Adrenal gland (tissue), 19 donors: ENCODE results near the gene PDS5B. TPM values are rescaled to one million over a fixed set of nuclear protein-coding genes. Genes with fewer than 3 reads are reported as not detected.
A peak's percentile ranks its signal among the peaks of the same experiment; 100 is the strongest.

Experiments
- DNase-seq, 7 donors: peaks; one replicate each; pipeline ENCODE4 v3.0.0-alpha.2; 2019 to 2020
- H3K27ac ChIP-seq, 5 donors: fragments of 200-600 bp; sonication (generic) in 4 of 5; 1 replicate in 3 of 5; 2 replicates in 2 of 5; pipeline versions ENCODE4 v1.5.1 to v1.8.0; 2016 to 2020; ENCODE audit warnings: mild to moderate bottlenecking in 1 of 5
- H3K27me3 ChIP-seq: fragments of 200-600 bp; 2 replicates; pipeline ENCODE4 v1.8.0; 2021
- H3K36me3 ChIP-seq, 2 donors: fragments of 200-600 bp; replicated peaks in 1 of 2; 1 replicate in 1 of 2; 2 replicates in 1 of 2; pipeline versions ENCODE4 v1.5.1 to v1.8.0; 2018 to 2022
- H3K4me1 ChIP-seq, 2 donors: fragments of 200-600 bp; replicated peaks in 1 of 2; 1 replicate in 1 of 2; 2 replicates in 1 of 2; pipeline versions ENCODE4 v1.5.1 to v1.8.0; 2018 to 2021
- H3K4me3 ChIP-seq, 4 donors: fragments of 200-600 bp; sonication (generic) in 3 of 4; one replicate each; pipeline ENCODE4 v1.5.1; 2016 to 2018
- H3K9me3 ChIP-seq, 3 donors: fragments of 200-600 bp; sonication (generic) in 1 of 3; replicated peaks in 1 of 3; 1 replicate in 2 of 3; 2 replicates in 1 of 3; pipeline versions ENCODE4 v1.5.1 to v1.8.0; 2016 to 2021
- POLR2A ChIP-seq, 2 donors: fragments of 450-650 bp; IDR thresholded peaks; one replicate each; pipeline ENCODE4 v1.6.1; 2017; ENCODE audit warnings: antibody characterized with exemption in 2 of 2, mild to moderate bottlenecking in 2 of 2, moderate library complexity in 1 of 2
- WGBS, 4 donors: extraction: QIAGEN DNeasy Blood & Tissue Kit in 2 of 4; methylation state at CpG; one replicate each; pipeline versions ENCODE4 v1.1.5 to v1.1.7; 2013 to 2017; 5-methylcytosine and 5-hydroxymethylcytosine counted together
- intact Hi-C, 2 donors: fragments of 100-400 bp; cut with DNase I; formaldehyde crosslinking; loops; one replicate each; pipeline versions ENCODE4 v1.14.1 to v1.15.0; 2022 to 2023
- long read RNA-seq, 10 donors: library from polyadenylated mRNA in 3 of 10; unstranded in 2 of 10; stranded (forward) in 1 of 10; transcript quantifications; one replicate each; pipeline ENCODE4 v2.0.0 and lab custom pipeline, GENCODE V29; 2021 to 2026
- polyA plus RNA-seq, 3 donors: library from polyadenylated mRNA; stranded (reverse); fragments of 200-250 nt in 2 of 3; fragments of 350-450 nt in 1 of 3; fragmentation: Illumina TruSeq in 1 of 3; extraction: RNeasy Lipid Tissue Mini Kit (QIAGEN cat#74804) in 1 of 3; gene quantifications; one replicate each; pipeline ENCODE4 v1.2.3, GENCODE V29; 2013 to 2014
- total RNA-seq, 9 donors: library from RNA; depleted of rRNA in 4 of 9; stranded (reverse); fragments of >200 nt in 4 of 9; fragments of 120-200 nt in 1 of 9; fragmentation: NEBNext Ultra II Directional in 1 of 9; extraction: Animal tissue kit (Norgen Biotek cat#: 25700) in 1 of 9; gene quantifications; one replicate each; pipeline versions ENCODE4 v1.1.0 to v1.2.4, GENCODE V29; 2013 to 2023
- TF ChIP-seq, protein P1 (sequence below), 6 experiments: fragments of 450-650 bp in 4 of 6; fragments of 200-600 bp in 2 of 6; sonication (generic) in 1 of 6; IDR thresholded peaks; 1 replicate in 5 of 6; 2 replicates in 1 of 6; pipeline versions ENCODE4 v1.5.1 to v1.8.0; 2016 to 2021; ENCODE audit warnings: antibody characterized with exemption in 6 of 6, mild to moderate bottlenecking in 2 of 6, moderate library complexity in 1 of 6
- donor health status: healthy with polysubstance abuse.
- donor health status: Bipolar disorder and iron deficiency.
- donor health status: DM: yes; HTN: yes; CAD: no.
- donor health status: DM: no; HTN: no; CAD: no.
- donor health status: DM: no; HTN: no; CAD: no.
- donor health status: DM: yes; HTN: yes; CAD: no.

PDS5B gene
- total RNA-seq (10 to 100 TPM; 15.3 to 59.4 (median 31.6) TPM), polyA plus RNA-seq (10 to 100 TPM in 1 of 3 donors, 1 to 10 TPM in 2; 3.9 to 29.8 (median 9.5) TPM)
- long read RNA-seq, donor 1, full-length matches to known transcripts, result 1 of 20 reads
- long read RNA-seq, donor 1, partial matches to known transcripts, result 19 of 20 reads
- long read RNA-seq, donor 1, other reads (novel, unspliced or antisense), result 0 of 20 reads
- long read RNA-seq, donor 2, result 0 reads
- long read RNA-seq, donor 3, result 0 reads
- long read RNA-seq, donor 4, partial matches to known transcripts, result 10 of 10 reads
- long read RNA-seq, donor 4, other reads (novel, unspliced or antisense), result 0 of 10 reads
- long read RNA-seq, donor 5, full-length matches to known transcripts, result 2 of 12 reads
- long read RNA-seq, donor 5, partial matches to known transcripts, result 1 of 12 reads
- long read RNA-seq, donor 5, other reads (novel, unspliced or antisense), result 9 of 12 reads
- long read RNA-seq, donor 6, partial matches to known transcripts, result 6 of 7 reads
- long read RNA-seq, donor 6, other reads (novel, unspliced or antisense), result 1 of 7 reads
- long read RNA-seq, donor 7, result 0 reads
- long read RNA-seq, donor 8, partial matches to known transcripts, result 5 of 5 reads
- long read RNA-seq, donor 8, other reads (novel, unspliced or antisense), result 0 of 5 reads
- long read RNA-seq, donor 9, result 0 reads
- long read RNA-seq, donor 10, partial matches to known transcripts, result 26 of 26 reads
- long read RNA-seq, donor 10, other reads (novel, unspliced or antisense), result 0 of 26 reads

DNA sequence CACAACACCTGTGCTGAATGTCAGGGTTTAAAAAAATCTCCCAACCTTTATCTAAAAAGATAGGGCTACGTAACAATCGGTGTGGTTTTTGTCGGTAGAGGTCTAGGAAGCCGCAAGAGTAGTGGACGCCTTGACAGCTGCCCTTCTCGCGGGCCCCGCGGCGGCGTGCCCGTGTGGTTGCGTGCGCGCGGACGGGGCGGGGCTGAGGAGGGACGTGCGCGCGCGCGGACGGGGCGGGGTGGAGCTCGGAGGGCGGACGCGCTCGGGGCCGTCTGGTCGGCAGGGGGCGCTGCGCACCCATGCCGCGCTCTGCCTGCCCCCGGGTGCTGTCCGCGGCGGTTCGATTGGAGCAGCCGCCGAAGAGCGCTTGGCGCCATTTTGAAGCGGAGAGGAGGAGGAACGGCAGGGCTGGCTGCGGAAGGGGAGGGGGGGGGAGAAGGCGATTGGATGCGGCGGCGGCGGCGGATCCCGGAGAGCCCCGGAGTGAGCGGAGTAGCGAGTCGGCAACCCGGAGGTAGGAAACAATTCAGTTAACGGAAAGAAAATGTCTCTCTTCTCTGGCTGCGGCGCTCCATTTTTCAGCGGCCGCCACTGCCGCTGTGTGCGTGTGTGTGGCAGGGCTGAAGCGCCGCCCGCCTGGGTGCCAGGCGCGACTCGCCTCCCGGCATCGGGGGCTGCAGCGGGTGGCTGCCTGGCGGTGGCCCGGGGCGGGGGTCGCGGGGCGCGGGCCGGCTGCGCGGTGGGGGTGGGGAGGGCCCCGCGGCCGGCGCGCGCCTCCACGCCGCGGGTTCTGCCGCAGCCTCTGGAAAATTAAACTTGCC is at the start of gene PDS5B:
Gene PDS5B, plus strand, starts transcription at position 373 of the 821 bp plus-strand sequence. CDS start 62,321 bp downstream, outside the sequence.
- peak; percentile 23 to 62 for TF ChIP-seq POLR2A (IDR thresholded peaks at IDR 0.05)
- TF ChIP-seq, protein P1, sequence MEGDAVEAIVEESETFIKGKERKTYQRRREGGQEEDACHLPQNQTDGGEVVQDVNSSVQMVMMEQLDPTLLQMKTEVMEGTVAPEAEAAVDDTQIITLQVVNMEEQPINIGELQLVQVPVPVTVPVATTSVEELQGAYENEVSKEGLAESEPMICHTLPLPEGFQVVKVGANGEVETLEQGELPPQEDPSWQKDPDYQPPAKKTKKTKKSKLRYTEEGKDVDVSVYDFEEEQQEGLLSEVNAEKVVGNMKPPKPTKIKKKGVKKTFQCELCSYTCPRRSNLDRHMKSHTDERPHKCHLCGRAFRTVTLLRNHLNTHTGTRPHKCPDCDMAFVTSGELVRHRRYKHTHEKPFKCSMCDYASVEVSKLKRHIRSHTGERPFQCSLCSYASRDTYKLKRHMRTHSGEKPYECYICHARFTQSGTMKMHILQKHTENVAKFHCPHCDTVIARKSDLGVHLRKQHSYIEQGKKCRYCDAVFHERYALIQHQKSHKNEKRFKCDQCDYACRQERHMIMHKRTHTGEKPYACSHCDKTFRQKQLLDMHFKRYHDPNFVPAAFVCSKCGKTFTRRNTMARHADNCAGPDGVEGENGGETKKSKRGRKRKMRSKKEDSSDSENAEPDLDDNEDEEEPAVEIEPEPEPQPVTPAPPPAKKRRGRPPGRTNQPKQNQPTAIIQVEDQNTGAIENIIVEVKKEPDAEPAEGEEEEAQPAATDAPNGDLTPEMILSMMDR (IDR thresholded peaks at IDR 0.05), result peak; percentile 50 to 99 (median 78)
- Histone ChIP-seq H3K36me3 (no peaks in the 10 kb centered on the region), H3K27ac (peak within 1 kb of the TSS; percentile 79 to 99 (median 85)), H3K4me1 (peaks cover 6 to 29% of the 10 kb centered on the region in 2 donors), H3K27me3 (no peaks in the 10 kb centered on the region), H3K9me3 (no peaks in the 10 kb centered on the region), H3K4me3 (peak within 1 kb of the TSS; percentile 41 to 81 (median 52))
- intact Hi-C loops, result loop anchor here (2.0 to 10.0 kb wide), 4 partner anchors 49 to 959 kb away; no protein-coding TSS in a partner anchor
- peak; percentile 94 to 96 (median 95) for DNase-seq
- 0 to 1% (median 0%) methylated on average over 9 to 97 of the region's 97 CpGs for WGBS, 4 donors

- TF ChIP-seq, protein P1 (IDR thresholded peaks at IDR 0.05), result no peak
- no peak for TF ChIP-seq POLR2A (IDR thresholded peaks at IDR 0.05)
- peak overlapping the region; percentile 64 to 94 (median 89) for H3K4me3 ChIP-seq
- 29 to 52% (median 30%) methylated on average over 10 to 22 of the region's 22 CpGs for WGBS, 4 donors
- intact Hi-C loops, result loop anchor here in 1 of 2 donors (10.0 kb wide), 1 partner anchor 113 kb away; the partner anchor contains the start of gene N4BP2L1
- H3K27me3 ChIP-seq, result no peaks in the 10 kb centered on the region
- DNase-seq, result peak; percentile 19 to 63 (median 43)
- H3K36me3 ChIP-seq, result peaks cover 0 to 9% of the 10 kb centered on the region in 2 donors
- peak overlapping the region in 4 of 5 donors; percentile 91 to 96 (median 95) for H3K27ac ChIP-seq
- H3K4me1 ChIP-seq, result peaks cover 19 to 43% of the 10 kb centered on the region in 2 donors
- no peaks in the 10 kb centered on the region for H3K9me3 ChIP-seq
Observed at GRCh38 chr13:32537580-32538142, 48.6 kb upstream of the PDS5B start.

DNA sequence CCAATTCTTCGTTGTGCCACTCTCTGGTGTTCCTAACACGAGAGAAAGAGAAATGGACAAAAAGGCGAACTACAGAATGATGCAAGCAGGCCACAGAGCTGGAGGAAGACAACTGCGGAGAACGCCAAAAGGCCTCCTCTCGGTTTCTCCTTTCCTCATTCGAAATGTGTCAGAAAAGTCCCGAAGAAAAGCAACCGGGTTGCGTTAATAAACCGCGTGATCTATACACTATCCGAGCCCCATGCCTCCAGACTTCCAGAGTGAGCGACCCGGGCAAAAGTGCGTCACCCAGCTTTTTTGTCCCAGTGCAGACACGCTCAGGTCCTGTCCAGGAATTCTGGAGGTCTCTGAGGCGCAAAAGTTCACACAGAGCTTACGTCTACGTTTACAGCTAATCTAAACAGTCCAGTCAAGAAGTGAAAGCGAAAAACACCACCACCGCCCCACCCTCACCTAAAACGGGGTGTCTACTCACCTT is 48.1 kb upstream of the PDS5B start:
- TF ChIP-seq, protein P1 (IDR thresholded peaks at IDR 0.05), result peak in 1 of 6 experiments; percentile 1
- TF ChIP-seq POLR2A (IDR thresholded peaks at IDR 0.05), result no peak
- DNase-seq, result peak; percentile 49 to 79 (median 60)
- Histone ChIP-seq H3K4me3 (peak overlapping the region; percentile 64 to 94 (median 89)), H3K27ac (peak overlapping the region; percentile 82 to 96 (median 95)), H3K9me3 (no peaks in the 10 kb centered on the region), H3K4me1 (peaks cover 19 to 39% of the 10 kb centered on the region in 2 donors), H3K36me3 (peaks cover 0 to 9% of the 10 kb centered on the region in 2 donors), H3K27me3 (no peaks in the 10 kb centered on the region)
- intact Hi-C loops, result loop anchor here in 1 of 2 donors (10.0 kb wide), 1 partner anchor 113 kb away; the partner anchor contains the start of gene N4BP2L1
- 0 to 1% (median 0%) methylated on average over 19 to 23 of the region's 23 CpGs for WGBS, 4 donors
